OCI-LY7 (cell line): Measurements from ENCODE around the gene G6PC1.

ENCODE experiments used
- EZH2phosphoT487 ChIP-seq: fragments of 200-600 bp; sonication (generic); IDR thresholded peaks from 2 replicates; pipeline ENCODE4 v1.6.1; 2018; ENCODE audit warnings: low read depth, borderline replicate concordance, mild to moderate bottlenecking, mixed run types, antibody characterized with exemption, low read length, moderate library complexity, mixed read lengths
- TF ChIP-seq, protein P1 (sequence below): fragments of 200-600 bp; sonication (generic); conservative IDR thresholded peaks from 2 replicates; pipeline ENCODE4 v1.5.1; 2014; ENCODE audit warnings: mild to moderate bottlenecking, antibody characterized with exemption, low read length, moderate library complexity, mixed read lengths

DNA sequence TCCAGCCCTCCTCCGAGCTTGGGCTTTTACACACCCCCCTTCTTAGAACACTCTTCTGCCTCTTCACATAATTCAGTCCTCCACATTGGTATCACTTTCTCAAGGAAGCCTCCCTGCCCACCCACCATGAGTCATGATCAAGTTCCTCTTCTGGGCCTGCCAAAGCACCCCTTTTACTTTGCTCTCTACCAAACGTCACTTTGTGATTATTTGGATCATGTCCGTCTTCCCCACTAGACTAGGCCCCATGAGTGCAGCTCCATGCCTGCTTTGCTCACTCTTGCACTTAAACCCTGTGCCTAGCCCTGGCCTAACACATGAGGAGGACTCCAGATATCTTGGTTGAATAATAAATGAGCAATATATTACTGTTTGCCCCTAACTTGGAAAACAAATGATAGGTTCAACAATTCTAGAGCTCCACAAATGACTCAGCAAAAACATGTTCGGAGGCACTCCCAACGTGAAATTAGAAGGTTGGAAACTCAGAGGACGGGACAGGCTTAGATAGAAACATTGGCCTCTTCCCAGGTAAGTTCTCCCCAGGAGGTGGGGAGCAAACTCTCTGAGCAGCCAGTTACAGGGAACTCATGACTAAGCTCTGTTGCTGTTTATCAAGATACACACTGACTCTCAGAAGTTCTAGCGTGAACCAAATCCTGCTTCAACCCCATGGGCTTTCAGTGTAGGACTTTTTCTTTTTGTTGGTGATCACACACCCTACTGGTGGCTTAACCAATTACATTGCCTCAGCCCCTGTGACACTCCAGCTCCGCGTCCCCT lies 28.3 kb downstream of the G6PC1 start:
- TF ChIP-seq, protein P1, sequence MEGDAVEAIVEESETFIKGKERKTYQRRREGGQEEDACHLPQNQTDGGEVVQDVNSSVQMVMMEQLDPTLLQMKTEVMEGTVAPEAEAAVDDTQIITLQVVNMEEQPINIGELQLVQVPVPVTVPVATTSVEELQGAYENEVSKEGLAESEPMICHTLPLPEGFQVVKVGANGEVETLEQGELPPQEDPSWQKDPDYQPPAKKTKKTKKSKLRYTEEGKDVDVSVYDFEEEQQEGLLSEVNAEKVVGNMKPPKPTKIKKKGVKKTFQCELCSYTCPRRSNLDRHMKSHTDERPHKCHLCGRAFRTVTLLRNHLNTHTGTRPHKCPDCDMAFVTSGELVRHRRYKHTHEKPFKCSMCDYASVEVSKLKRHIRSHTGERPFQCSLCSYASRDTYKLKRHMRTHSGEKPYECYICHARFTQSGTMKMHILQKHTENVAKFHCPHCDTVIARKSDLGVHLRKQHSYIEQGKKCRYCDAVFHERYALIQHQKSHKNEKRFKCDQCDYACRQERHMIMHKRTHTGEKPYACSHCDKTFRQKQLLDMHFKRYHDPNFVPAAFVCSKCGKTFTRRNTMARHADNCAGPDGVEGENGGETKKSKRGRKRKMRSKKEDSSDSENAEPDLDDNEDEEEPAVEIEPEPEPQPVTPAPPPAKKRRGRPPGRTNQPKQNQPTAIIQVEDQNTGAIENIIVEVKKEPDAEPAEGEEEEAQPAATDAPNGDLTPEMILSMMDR: peak; percentile 91
- no peak for TF ChIP-seq EZH2phosphoT487
